Neutrophil (primary cell): Measurements from ENCODE around the gene R3HDM2.

Experiments
- H3K27ac ChIP-seq: fragments of 200-600 bp; sonication (generic); 2 replicates; pipeline ENCODE4 v1.5.1; 2016; ENCODE audit warnings: mild to moderate bottlenecking, moderate library complexity
- H3K27me3 ChIP-seq: fragments of 200-600 bp; sonication (generic); 2 replicates; pipeline ENCODE4 v1.6.0; 2016; ENCODE audit warnings: mild to moderate bottlenecking
- H3K36me3 ChIP-seq: fragments of 200-600 bp; sonication (generic); 2 replicates; pipeline ENCODE4 v1.5.1; 2017
- H3K4me1 ChIP-seq, 2 experiments: fragments of 200-600 bp in 1 of 2; sonication (generic) in 1 of 2; 1 replicate in 1 of 2; 2 replicates in 1 of 2; pipeline versions ENCODE4 v1.5.1 to v1.6.1; 2013 to 2016; ENCODE audit warnings: low read depth in 1 of 2, low read length in 1 of 2, mild to moderate bottlenecking in 1 of 2, moderate library complexity in 1 of 2; ENCODE audit not compliant: control insufficient read depth in 1 of 2, insufficient read depth in 1 of 2
- H3K4me3 ChIP-seq, 2 experiments: fragments of 200-600 bp in 1 of 2; sonication (generic) in 1 of 2; 1 replicate in 1 of 2; 2 replicates in 1 of 2; pipeline ENCODE4 v1.5.1; 2013 to 2016; ENCODE audit warnings: low read depth in 1 of 2, low read length in 1 of 2, mild to moderate bottlenecking in 1 of 2, moderate library complexity in 1 of 2
- H3K9me3 ChIP-seq: fragments of 200-600 bp; sonication (generic); 2 replicates; pipeline ENCODE4 v1.5.1; 2016
- TF ChIP-seq, protein P1 (sequence below): fragments of 200-600 bp; sonication (generic); IDR thresholded peaks from 2 replicates; pipeline ENCODE4 v1.5.1; 2016; ENCODE audit warnings: antibody characterized with exemption

The R3HDM2 gene

DNA sequence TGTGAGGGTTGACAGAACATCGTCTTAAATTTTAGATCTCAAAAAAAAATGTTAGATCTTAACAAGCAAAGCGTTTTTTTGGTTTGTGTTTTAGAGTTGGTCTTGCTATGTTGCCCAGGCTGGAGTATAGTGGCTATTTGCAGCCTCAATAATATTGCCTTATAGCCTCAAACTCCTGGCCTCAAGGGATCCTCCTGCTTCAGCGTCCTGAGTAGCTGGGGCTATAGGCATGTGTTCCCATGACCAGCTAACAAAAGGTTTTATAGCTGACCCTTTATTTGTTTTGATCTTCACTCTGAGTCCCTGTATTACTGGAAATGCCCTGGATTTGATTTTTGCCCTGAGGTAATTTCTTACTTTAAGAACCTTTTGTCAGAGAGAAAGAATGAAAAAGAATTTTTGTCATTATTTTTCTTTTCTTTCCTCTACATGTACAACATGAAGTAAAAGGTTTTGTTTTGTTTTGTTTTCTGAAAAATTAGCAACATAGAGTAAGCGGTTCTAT, 9.0 kb upstream of the R3HDM2 start:
- Histone ChIP-seq H3K4me3 (no peak overlapping the region), H3K27ac (peak overlapping the region; percentile 70), H3K9me3 (no peaks in the 10 kb centered on the region), H3K4me1 (peaks cover 26 to 27% of the 10 kb centered on the region in 2 experiments), H3K27me3 (no peaks in the 10 kb centered on the region), H3K36me3 (no peaks in the 10 kb centered on the region)
- TF ChIP-seq, protein P1, sequence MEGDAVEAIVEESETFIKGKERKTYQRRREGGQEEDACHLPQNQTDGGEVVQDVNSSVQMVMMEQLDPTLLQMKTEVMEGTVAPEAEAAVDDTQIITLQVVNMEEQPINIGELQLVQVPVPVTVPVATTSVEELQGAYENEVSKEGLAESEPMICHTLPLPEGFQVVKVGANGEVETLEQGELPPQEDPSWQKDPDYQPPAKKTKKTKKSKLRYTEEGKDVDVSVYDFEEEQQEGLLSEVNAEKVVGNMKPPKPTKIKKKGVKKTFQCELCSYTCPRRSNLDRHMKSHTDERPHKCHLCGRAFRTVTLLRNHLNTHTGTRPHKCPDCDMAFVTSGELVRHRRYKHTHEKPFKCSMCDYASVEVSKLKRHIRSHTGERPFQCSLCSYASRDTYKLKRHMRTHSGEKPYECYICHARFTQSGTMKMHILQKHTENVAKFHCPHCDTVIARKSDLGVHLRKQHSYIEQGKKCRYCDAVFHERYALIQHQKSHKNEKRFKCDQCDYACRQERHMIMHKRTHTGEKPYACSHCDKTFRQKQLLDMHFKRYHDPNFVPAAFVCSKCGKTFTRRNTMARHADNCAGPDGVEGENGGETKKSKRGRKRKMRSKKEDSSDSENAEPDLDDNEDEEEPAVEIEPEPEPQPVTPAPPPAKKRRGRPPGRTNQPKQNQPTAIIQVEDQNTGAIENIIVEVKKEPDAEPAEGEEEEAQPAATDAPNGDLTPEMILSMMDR, result no peak

DNA sequence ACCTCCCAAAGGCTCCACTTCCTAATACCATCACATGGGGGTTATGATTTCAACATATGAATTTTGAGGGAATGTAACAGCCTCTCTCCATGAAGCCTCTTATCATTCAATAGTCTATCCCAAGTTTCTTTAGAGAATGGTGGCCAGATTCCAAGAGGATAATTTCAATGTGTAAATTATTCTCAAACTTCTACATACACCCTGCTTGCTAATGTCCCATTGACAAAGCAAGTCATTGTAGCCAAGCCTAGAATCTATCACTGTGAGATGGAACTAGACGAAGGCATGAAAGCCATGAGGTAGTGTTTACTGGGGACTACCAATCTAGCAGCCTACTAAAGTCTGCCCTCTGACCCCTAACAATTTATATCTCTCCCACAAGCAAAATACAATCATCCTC, 7.6 kb upstream of the R3HDM2 start:
- TF ChIP-seq, protein P1, result no peak
- Histone ChIP-seq H3K36me3 (no peaks in the 10 kb centered on the region), H3K27me3 (no peaks in the 10 kb centered on the region), H3K27ac (no peak overlapping the region), H3K4me1 (peaks cover 30 to 31% of the 10 kb centered on the region in 2 experiments), H3K4me3 (no peak overlapping the region), H3K9me3 (no peaks in the 10 kb centered on the region)

DNA sequence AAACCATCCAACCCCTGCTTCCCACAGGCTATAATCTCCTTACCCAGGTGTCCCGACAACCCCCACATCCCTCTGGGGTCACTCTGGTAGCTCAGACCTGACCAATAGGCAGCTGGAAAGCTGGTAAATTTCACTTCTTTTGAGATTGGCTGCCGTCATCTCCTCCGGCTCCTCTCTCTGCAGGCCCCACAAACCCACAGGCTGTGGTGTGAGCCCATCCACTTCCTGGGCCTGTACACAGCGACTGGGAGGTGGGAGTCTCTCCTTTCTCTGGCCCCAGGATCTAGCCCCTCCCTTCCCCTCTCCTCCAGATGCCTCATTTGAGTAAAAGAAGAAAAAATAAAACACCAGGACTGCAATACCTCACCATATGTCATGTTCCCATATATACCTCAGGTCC, 4.5 kb upstream of the R3HDM2 start:
- Histone ChIP-seq H3K9me3 (no peaks in the 10 kb centered on the region), H3K27me3 (no peaks in the 10 kb centered on the region), H3K4me3 (no peak overlapping the region), H3K4me1 (peaks cover 29 to 30% of the 10 kb centered on the region in 2 experiments), H3K27ac (peak overlapping the region; percentile 37), H3K36me3 (no peaks in the 10 kb centered on the region)
- TF ChIP-seq, protein P1, result no peak

DNA sequence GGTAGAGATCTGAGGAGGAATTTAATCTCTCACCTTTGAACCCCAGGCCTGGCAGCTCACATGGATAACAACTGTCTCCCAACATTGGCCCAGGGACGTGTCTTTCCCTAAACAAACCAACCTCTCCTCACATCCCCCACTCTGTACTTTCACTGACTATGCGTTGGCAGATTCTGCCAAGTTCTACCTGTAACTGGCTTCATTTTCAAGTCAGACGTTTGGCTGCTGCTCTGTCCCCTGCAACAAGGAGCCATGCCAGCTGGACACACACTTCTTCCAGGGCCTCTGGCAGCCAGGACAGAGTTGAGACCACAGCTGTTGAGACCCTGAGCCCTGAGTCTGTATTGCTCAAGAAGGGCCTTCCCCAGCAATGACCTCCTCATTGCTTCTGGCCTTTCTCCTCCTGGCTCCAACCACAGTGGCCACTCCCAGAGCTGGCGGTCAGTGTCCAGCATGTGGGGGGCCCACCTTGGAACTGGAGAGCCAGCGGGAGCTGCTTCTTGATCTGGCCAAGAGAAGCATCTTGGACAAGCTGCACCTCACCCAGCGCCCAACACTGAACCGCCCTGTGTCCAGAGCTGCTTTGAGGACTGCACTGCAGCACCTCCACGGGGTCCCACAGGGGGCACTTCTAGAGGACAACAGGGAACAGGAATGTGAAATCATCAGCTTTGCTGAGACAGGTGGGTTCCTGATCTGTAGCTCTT, 3.8 kb upstream of the R3HDM2 start, which contains the start of gene INHBC:
TSS of gene INHBC (plus strand) at position 268 of the 707 bp plus-strand sequence. CDS start at position 371, 103 bp downstream.
- TF ChIP-seq, protein P1, result no peak
- Histone ChIP-seq H3K27me3 (no peaks in the 10 kb centered on the region), H3K36me3 (no peaks in the 10 kb centered on the region), H3K4me3 (no peak within 1 kb of the TSS), H3K9me3 (no peaks in the 10 kb centered on the region), H3K4me1 (peaks cover 29 to 30% of the 10 kb centered on the region in 2 experiments), H3K27ac (peak within 1 kb of the TSS; percentile 37)

DNA sequence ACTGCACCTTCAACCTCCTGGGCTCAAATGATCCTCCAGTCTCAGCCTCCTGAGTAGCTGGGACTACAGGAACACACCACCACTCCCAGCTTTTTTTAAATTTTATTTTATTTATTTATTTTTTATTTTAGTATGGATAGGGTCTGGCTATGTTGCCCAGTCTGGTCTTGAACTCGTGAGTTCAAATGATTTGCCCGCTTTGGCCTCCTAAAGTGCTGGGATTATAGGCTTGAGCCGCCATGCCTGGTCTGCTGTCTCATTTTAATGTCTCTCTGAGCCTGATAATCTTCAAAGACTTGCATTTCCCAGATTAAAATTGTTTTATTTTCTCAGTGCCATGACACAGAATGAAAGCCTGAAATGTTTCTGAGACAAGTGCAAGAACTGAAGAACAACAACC, 2.5 kb upstream of the R3HDM2 start:
- H3K9me3 ChIP-seq, result no peaks in the 10 kb centered on the region
- no peak overlapping the region for H3K27ac ChIP-seq
- peaks cover 34 to 36% of the 10 kb centered on the region in 2 experiments for H3K4me1 ChIP-seq
- no peaks in the 10 kb centered on the region for H3K36me3 ChIP-seq
- TF ChIP-seq, protein P1, result no peak
- H3K4me3 ChIP-seq, result no peak overlapping the region
- no peaks in the 10 kb centered on the region for H3K27me3 ChIP-seq
